Lung microvascular endothelial cell (primary cell): Measurements from ENCODE around the gene MIEF2. TPM values are rescaled to one million over a fixed set of nuclear protein-coding genes. Genes with fewer than 3 reads are reported as not detected.

Source experiments
- DNase-seq, 2 donors: peaks; one replicate each; pipeline versions ENCODE4 v3.0.0 to v3.0.0-alpha.2; 2010; ENCODE audit warnings: low read depth in 2 of 2
- total RNA-seq: library from RNA; depleted of rRNA; stranded (reverse); fragments of >200 nt; gene quantifications from 2 replicates; pipeline ENCODE4 v1.2.1, GENCODE V29; 2014

MIEF2 gene
- total RNA-seq, 1 donor from 2014 or later = 10.3 TPM

- no peak for DNase-seq
These were observed 3.7 kb upstream of the MIEF2 start for GRCh38 chr17:18256776-18257175.

GRCh38 chr17:18257268-18257981 is 3.0 kb upstream of the MIEF2 start:
- peak in 1 of 2 donors; percentile 55 for DNase-seq

GRCh38 chr17:18257982-18258355 is 2.5 kb upstream of the MIEF2 start:
- peak; percentile 73 to 74 for DNase-seq

GRCh38 chr17:18258356-18259038 is 2.0 kb upstream of the MIEF2 start, which contains the start of gene FLII:
FLII (minus strand) TSS chr17:18258738; CDS start chr17:18258690, 48 bp downstream.
- DNase-seq = peak; percentile 37 to 61

GRCh38 chr17:18259621-18260331 is 686 bp upstream of the MIEF2 start:
- DNase-seq = no peak

- peak; percentile 39 to 43 for DNase-seq
These were observed 669 bp downstream of the MIEF2 start for GRCh38 chr17:18261146-18261515.

GRCh38 chr17:18261659-18262058 is 1.2 kb downstream of the MIEF2 start:
- DNase-seq = no peak

GRCh38 chr17:18262111-18262510 is 1.6 kb downstream of the MIEF2 start:
- no peak for DNase-seq

- no peak for DNase-seq
These were observed 2.2 kb downstream of the MIEF2 start for GRCh38 chr17:18262641-18263040.

- no peak for DNase-seq
These were observed 3.6 kb downstream of the MIEF2 start for GRCh38 chr17:18263885-18264682.

GRCh38 chr17:18267366-18267765 is 6.9 kb downstream of the MIEF2 start:
- no peak for DNase-seq

- DNase-seq = peak in 1 of 2 donors; percentile 66
These were observed 7.7 kb downstream of the MIEF2 start for GRCh38 chr17:18267927-18268711.

GRCh38 chr17:18270046-18270931 is 9.8 kb downstream of the MIEF2 start:
- no peak for DNase-seq

- no peak for DNase-seq
These were observed 16.6 kb downstream of the MIEF2 start for GRCh38 chr17:18277076-18277475.

GRCh38 chr17:18278867-18279266 is 18.4 kb downstream of the MIEF2 start:
- DNase-seq = peak in 1 of 2 donors; percentile 80

- DNase-seq = no peak
These were observed 19.8 kb downstream of the MIEF2 start for GRCh38 chr17:18280249-18280648.

GRCh38 chr17:18280766-18281371 is 20.4 kb downstream of the MIEF2 start:
- DNase-seq = peak in 1 of 2 donors; percentile 26

GRCh38 chr17:18281788-18282187 is 21.3 kb downstream of the MIEF2 start:
- DNase-seq = no peak

GRCh38 chr17:18285296-18285695 is 24.8 kb downstream of the MIEF2 start:
- DNase-seq = no peak
